Ovary (tissue), 9 donors: Measurements from ENCODE around the gene LRRC8E. TPM values are rescaled to one million over a fixed set of nuclear protein-coding genes. Genes with fewer than 3 reads are reported as not detected.
"Not testable (repeated sequence)": the region's sequence is repeated elsewhere in the genome, so short reads cannot be mapped to it uniquely, and the experiment has no call there.

Experiments used
- DNase-seq, 5 donors: peaks; one replicate each; pipeline ENCODE4 v3.0.0-alpha.2; 2019 to 2020
- H3K27ac ChIP-seq, 2 donors: fragments of 200-600 bp; one replicate each; pipeline versions ENCODE4 v1.5.1 to v1.8.0; 2019 to 2022
- H3K27me3 ChIP-seq: fragments of 200-600 bp; one replicate; pipeline ENCODE4 v1.8.0; 2022
- H3K36me3 ChIP-seq: fragments of 200-600 bp; sonication (generic); one replicate; pipeline ENCODE4 v1.5.1; 2019
- H3K4me1 ChIP-seq: one replicate; pipeline ENCODE4 v1.8.1; 2013; ENCODE audit warnings: mild to moderate bottlenecking, moderate library complexity; ENCODE audit not compliant: insufficient read depth
- H3K4me3 ChIP-seq: fragments of 200-600 bp; sonication (generic); one replicate; pipeline ENCODE4 v1.5.1; 2017
- H3K9me3 ChIP-seq, 2 donors: fragments of 200-600 bp in 1 of 2; sonication (generic) in 1 of 2; one replicate each; pipeline versions ENCODE4 v1.5.1 to v1.8.1; 2013 to 2019; ENCODE audit warnings: mild to moderate bottlenecking in 1 of 2, moderate library complexity in 1 of 2
- CTCF ChIP-seq, 3 donors: fragments of 450-650 bp in 2 of 3; fragments of 200-600 bp in 1 of 3; IDR thresholded peaks; one replicate each; pipeline versions ENCODE4 v1.5.1 to v1.8.0; 2016 to 2022; ENCODE audit warnings: antibody characterized with exemption in 3 of 3, mild to moderate bottlenecking in 1 of 3
- EP300 ChIP-seq: sonication (generic); formaldehyde crosslinking; IDR thresholded peaks from one replicate; pipeline ENCODE4 v1.6.1; 2017; ENCODE audit warnings: antibody characterized with exemption
- POLR2A ChIP-seq: fragments of 450-650 bp; IDR thresholded peaks from one replicate; pipeline ENCODE4 v1.6.1; 2017; ENCODE audit warnings: antibody characterized with exemption, mild to moderate bottlenecking, moderate library complexity
- WGBS, 3 donors: extraction: QIAGEN DNeasy Blood & Tissue Kit in 1 of 3; methylation state at CpG; one replicate each; pipeline versions ENCODE4 v1.1.5 to v1.1.7; 2013 to 2017; 5-methylcytosine and 5-hydroxymethylcytosine counted together
- intact Hi-C, 4 donors: fragments of 100-400 bp; cut with DNase I; formaldehyde crosslinking; loops; one replicate each; pipeline versions ENCODE4 v1.11.0 to v1.15.1; 2022 to 2023
- polyA plus RNA-seq, 2 donors: library from polyadenylated mRNA; stranded (reverse); fragments of 200-250 nt in 1 of 2; fragments of 350-450 nt in 1 of 2; fragmentation: Illumina TruSeq in 1 of 2; extraction: RNeasy Lipid Tissue Mini Kit (QIAGEN cat#74804) in 1 of 2; gene quantifications; one replicate each; pipeline ENCODE4 v1.2.3, GENCODE V29; 2013 to 2014
- total RNA-seq, 7 donors: library from RNA; depleted of rRNA in 2 of 7; stranded (reverse); fragments of >200 nt in 2 of 7; fragmentation: NEBNext Ultra II Directional in 3 of 7; extraction: Animal tissue kit (Norgen Biotek cat#: 25700) in 3 of 7; gene quantifications; one replicate each; pipeline versions ENCODE4 v1.1.0 to v1.2.4, GENCODE V29; 2016 to 2023
- donor health status: DM: no; HTN: no; CAD: no; lungs with moderate emphysema.
- donor health status: DM: no; HTN: no; CAD: no.
- donor health status: Bipolar disorder and iron deficiency.
- donor health status: DM: yes; HTN: yes; CAD: no.
- donor health status: DM: no; HTN: no; CAD: no.
- donor health status: DM: yes; HTN: yes; CAD: no.

Gene LRRC8E
- total and polyA plus RNA-seq, 9 donors = 0.10 to 2.1 (median 0.72) TPM; not detected in 2

- Histone ChIP-seq H3K36me3 (no peaks in the 10 kb centered on the region), H3K4me1 (peaks cover 9% of the 10 kb centered on the region), H3K27ac (no peak overlapping the region), H3K27me3 (no peaks in the 10 kb centered on the region), H3K4me3 (no peak overlapping the region), H3K9me3 (no peaks in the 10 kb centered on the region)
- DNase-seq = no peak
- TF ChIP-seq EP300 (no peak), CTCF (IDR thresholded peaks at IDR 0.05) (no peak), POLR2A (no peak)
- WGBS, 3 donors = 85 to 87% (median 85%) methylated on average over 37 to 38 of the region's 38 CpGs
- intact Hi-C loops = no loop called here
Measured at GRCh38 chr19:7856679-7857663, 31.3 kb upstream of the LRRC8E start.

GRCh38 chr19:7857727-7858108 is 30.6 kb upstream of the LRRC8E start:
- no peaks in the 10 kb centered on the region for H3K9me3 ChIP-seq
- intact Hi-C loops = no loop called here
- no peak for TF ChIP-seq CTCF (IDR thresholded peaks at IDR 0.05)
- TF ChIP-seq EP300 = no peak
- no peak for TF ChIP-seq POLR2A
- peaks cover 12% of the 10 kb centered on the region for H3K4me1 ChIP-seq
- no peak overlapping the region for H3K27ac ChIP-seq
- no peak overlapping the region for H3K4me3 ChIP-seq
- no peaks in the 10 kb centered on the region for H3K27me3 ChIP-seq
- DNase-seq = no peak
- WGBS, 3 donors = 86 to 90% (median 89%) methylated on average over 4 to 8 of the region's 8 CpGs
- no peaks in the 10 kb centered on the region for H3K36me3 ChIP-seq

GRCh38 chr19:7858109-7858770 is 30.1 kb upstream of the LRRC8E start:
- Histone ChIP-seq H3K27me3 (no peaks in the 10 kb centered on the region), H3K4me1 (peaks cover 10% of the 10 kb centered on the region)
- TF ChIP-seq CTCF (IDR thresholded peaks at IDR 0.05) (no peak), POLR2A (no peak), EP300 (no peak)

GRCh38 chr19:7859087-7859486 is 29.2 kb upstream of the LRRC8E start:
- H3K9me3 ChIP-seq, H3K27ac ChIP-seq, H3K4me1 ChIP-seq, H3K36me3 ChIP-seq, H3K27me3 ChIP-seq, DNase-seq, H3K4me3 ChIP-seq, intact Hi-C loops: not testable (repeated sequence)
- WGBS, 3 donors = 97 to 98% (median 98%) methylated on average over 8 of the region's 8 CpGs

More at GRCh38 chr19:7858109-7858770, 30.1 kb upstream of the LRRC8E start:
- no peaks in the 10 kb centered on the region for H3K9me3 ChIP-seq
- intact Hi-C loops = no loop called here
- no peaks in the 10 kb centered on the region for H3K36me3 ChIP-seq
- DNase-seq = peak in 1 of 5 donors; percentile 20
- 75 to 80% (median 77%) methylated on average over 27 to 29 of the region's 29 CpGs for WGBS, 3 donors
- H3K4me3 ChIP-seq = no peak overlapping the region
- no peak overlapping the region for H3K27ac ChIP-seq
